ENCODE data around the gene SPTLC3.

The SPTLC3 gene

DNA sequence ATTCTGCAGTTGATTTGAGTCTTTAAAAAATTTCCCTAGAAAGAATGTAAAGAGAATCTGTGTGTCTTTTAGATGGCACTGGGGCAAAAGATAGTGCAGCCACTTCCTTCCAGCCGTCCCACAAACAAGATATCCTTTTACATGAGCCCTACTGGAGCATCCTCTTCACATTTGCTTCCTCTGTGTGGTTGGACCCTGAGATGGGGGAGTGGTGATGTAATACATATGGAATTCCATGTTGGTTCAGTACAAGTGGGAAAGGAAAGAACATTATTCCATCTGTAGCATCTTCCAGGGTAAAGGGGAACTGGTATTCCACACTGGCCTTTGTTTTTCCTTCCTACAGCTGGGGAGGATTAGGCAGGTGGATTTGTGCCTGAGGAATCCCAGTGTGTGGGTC is 133.4 kb downstream of the SPTLC3 start:
- DNase-seq = no peak

DNA sequence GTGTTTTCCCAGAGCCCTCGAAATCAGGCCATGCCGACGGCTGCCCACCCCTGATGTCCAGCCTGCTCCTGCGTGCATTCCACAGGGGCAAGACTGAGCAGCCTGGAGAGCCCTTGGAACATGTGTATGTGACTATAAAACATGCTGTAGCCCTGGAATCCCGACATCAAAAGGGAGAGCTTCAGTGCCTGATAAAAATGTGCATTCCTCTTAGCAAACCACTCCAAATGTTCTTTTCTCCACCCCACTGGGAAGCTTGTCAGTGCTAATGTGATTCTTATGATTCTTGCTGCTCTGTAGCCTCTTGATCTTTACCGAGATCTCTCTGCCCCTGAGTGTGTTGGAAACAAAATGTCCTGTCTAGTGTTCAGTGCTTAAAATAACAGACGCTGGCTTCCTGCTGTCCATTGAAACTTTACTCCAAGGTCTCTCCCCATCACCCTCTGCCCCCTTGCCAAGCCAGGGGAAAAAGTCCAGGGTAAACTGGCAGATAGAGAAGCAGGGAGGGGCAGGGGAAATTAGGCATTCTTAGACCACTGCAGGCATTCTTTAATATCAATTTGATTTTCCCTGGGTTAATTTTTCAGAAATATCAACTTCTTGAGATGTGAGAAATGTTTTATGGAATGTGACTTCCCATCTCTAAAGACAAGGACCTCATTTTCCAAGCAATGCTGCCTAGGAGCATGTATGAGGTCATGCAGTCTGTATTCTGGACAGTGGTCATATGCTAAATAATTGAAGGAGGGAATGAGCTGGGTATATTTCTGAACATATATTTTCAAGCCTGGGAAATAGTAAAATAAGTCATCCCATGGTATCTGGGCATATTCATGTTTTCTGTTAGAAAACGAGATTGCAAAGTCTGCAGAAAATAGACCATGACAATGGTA is 138.5 kb downstream of the SPTLC3 start:
- DNase-seq = no peak

DNA sequence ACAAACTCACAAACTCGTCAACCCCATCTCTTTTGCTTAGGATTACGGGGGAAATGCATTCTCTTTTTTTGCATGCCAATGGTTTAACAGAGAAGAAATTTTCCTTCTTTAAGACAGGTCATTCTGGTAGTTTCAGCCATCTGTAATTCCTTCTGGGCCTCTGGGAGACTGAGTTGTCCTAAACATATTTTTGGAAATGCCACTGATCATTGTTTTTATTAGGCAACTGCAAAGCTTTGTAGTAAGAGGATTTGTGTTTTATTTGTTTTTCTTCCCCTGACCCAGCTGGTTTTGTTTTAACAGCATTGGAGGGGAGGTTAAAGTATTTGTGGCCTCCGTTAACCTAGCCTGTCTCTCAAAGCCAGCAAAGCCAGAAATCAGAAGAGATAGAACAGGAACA is 139.2 kb downstream of the SPTLC3 start:
- DNase-seq = no peak

DNA sequence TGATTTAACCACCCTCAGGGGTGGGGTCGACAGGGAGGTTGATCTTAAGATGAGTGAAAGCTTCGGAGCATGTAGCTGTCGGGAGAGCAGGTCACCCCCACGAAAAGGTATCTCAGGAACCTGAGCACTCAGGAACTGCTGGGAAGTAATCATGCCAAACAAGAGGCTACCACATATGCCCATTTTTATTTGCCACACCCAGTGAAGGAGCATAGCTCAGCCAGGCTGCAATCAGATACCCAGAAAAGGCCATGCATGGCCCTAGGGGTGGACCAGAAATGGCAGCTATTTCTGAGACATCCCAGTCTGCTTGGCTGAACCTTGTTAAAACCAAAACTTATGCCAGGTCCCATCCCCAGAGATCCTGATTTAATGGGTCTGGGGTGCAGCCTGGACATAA is 139.6 kb downstream of the SPTLC3 start:
- DNase-seq = no peak

DNA sequence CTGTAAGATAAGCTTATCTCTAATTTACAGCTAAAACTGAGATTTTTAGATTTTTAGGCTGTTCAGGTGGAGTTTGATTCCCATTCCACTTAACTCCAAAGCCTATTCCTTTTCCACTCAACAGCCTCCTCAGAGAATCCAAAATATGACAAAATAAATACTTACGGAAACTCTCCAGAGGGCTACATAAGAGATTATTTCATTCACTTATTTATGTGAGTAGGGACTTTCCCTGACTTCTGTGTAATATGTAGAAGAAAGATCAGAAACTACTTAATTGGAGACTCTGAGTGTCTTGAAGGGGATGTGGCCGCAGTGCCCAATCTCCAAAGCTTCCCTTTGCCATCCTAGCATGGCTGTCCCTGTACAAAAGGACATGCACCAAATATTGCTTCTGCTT is 140.2 kb downstream of the SPTLC3 start:
- DNase-seq = no peak

DNA sequence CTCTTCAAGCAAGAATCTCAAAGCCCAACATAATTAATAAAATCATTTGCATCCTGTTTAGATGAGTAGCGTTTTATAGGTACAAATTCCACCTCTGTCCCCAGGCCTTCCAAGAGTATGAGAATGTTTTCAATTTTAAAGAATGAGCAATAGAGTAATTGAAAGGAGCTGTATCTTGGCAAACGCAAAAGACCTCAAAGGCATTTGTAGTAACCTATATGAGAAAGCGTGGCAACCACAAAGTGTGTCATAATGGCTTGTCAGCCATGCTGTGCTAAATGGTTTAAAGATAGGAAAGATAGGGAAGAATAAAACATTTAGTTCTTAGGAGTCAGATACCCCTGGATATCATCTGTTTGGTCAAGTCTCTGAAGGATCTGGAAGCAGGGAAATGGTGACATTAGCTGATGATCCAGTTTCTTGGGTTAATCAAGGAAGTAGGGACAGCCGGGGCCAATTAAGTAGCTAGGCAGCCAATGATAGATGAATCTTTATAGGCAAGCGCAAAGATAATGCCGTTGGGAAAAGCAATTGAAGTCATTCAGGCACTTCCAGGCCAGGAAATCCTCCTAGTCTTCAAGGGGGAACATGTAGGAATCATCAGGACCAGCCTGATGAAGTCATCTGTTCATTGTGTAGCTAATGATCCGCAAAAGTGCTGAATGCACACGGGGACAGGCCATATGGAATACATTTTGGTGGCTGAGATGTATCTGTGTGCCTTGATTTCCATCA is 140.8 kb downstream of the SPTLC3 start:
- no peak for DNase-seq

DNA sequence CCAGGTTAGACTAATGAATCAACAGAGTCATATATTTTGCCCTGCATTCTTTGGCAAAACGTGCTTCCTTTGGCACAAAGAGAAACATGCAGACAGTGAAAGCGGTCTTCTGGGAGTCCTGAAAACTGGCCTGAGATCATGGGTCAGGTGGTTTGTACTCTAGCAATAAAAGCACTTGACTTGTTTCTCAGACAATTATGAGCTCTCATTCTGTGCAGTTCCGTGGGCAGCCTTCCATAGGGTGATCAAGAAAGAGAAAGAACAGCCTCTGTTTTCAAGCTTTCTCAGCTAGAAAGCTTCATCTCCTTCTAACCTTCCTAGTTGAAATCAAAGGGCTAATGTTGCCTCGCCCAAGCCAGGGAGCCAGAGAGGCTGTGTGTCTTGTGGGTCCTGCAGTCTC is 149.6 kb downstream of the SPTLC3 start:
- no peak for DNase-seq

DNA sequence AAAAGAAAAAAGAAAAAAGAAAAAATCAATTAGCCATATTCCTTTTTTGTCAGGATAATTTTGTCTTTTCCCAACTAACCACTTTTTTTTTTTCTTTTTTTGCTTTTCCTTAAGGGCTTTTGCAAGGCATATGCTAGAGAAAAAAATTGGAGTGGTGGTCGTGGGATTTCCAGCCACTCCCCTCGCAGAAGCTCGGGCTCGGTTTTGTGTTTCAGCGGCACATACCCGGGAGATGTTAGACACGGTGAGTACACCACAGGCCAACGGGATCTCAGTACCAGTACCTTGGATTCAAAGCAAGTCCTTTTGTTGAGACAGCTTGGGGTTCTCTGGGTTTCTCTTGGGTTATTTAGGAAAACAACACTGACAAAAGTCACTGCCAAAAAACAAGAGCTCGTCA is 151.1 kb downstream of the SPTLC3 start:
- DNase-seq = no peak

DNA sequence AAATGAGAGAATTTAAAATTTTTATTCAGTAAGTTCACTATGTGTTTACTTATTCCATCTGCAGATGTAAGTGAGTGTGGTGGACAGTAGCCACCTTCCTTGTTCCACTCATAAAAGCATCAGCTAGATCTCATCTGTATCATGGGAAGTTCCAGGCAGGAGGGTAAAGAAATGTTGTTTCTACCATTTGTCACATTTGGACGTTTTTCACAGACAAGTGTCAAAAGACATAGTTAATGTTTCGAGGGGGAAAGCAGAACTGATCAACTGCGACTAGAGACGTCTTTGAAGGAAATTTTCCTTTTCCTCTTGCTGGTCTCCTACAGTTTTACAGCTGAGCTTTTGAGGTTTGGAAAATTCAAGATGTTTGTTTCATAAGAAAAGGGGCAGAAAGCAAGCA is 156.4 kb downstream of the SPTLC3 start:
- DNase-seq = no peak

DNA sequence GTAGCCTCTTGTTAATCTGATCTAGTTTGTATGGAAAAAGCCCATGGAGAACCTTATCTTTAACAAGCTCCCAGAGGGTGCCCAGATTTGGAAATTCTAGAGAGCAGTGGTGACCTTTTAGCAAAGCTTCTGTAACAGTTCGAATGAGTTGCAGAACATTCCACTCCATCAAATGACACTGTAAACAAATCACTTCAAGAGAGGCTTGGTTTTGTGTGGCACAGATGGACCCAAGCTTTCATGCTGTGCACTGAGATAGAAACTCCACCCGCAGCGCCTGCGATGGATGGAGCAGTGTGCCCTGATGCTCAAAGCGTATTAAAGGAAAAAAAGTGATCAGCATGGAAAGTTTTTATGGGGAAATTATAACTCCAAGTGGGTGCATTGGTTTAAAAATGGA is 157.2 kb downstream of the SPTLC3 start:
- DNase-seq = no peak

DNA sequence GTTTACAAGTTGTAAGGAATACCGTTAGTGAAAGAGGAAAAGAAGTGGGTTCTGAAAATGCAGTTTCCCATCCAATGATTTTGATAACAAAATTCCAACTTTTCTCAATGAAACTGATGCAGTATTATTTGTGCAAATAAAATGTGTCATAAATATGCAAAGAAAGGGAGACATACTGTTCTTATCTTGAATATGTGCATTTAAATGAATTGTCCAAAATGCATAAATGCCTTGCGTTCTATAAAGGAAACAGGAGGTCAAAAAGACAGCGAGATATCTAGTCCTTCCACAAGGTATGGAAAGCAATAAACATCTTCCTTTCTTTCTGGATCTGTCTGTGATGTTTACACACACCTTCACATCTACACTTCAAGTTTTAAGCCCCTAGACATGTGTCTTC is 157.7 kb downstream of the SPTLC3 start:
- no peak for DNase-seq

DNA sequence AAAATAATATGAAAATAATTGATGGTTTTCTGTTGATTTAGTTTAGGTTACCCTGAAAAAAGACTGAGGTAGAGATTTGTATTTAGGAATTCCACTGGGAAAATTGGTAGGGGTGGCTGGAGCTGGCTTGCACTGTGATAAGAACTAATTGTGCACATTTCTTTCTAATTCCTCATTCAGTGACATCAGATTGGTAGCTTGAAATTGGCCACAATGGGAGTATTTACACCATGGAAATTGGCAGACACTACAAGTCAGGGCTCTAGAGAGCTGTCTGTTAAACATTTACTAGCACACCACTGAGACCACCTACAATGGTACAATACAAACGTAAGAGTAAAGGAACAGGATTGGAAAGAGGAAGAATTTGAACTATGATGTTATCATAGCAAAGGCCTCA is 160.3 kb downstream of the SPTLC3 start:
- DNase-seq = no peak

DNA sequence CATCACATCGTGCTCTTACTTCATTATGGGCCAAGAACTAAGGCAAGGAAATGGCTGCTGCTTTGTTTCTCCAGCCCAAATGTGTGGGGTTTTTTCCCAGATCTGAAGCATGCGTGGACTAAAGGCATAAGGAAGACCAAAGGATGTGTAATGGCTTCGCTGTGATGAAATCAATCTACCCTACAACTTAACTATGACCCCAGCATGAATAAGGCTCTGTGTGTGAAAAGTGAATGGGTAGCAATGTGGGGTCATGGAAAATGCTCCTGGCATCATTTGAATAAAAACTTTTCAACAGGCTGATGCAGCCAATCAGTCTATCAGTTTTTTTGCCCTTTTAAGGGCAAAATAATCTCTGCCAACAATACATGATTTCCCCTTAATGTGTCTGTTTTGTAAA is 162.0 kb downstream of the SPTLC3 start:
- DNase-seq = no peak

DNA sequence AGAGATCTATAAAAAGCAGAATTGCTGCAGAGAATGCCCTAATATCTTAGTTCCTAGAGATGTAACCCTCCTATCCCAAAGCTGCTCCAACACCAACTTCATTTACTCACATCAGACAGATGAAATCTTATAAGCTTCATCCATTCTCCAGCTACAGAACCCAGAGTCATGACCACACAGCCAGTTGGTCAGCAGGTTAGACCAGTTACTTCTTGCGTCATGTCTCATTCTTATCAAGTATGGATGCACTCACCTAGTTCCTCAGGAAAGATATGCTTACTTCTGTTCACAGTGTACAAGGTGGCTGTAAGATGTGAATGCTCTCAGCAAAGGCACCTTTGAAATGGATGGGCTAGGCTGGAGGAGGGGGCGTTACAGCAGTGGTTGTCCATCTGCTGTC is 164.4 kb downstream of the SPTLC3 start:
- no peak for DNase-seq

DNA sequence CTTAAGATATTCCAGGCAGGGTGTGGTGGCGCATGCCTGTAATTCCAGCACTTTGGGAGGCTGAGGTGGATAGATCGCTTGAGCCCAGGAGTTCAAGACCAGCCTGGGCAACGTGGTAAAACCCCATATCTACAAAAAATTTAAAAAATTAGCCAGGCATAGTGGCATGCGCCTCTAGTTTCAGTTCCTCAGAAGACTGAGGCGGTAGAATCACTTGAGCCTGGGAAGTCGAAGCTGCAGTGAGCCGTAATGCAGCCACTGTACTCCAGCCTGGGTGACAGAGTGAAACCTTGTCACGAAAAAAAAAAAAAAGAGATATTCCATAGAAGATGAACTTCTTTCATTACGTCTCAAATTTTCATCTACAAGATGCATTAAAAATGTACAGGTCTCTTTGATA is 165.6 kb downstream of the SPTLC3 start:
- DNase-seq = no peak

DNA sequence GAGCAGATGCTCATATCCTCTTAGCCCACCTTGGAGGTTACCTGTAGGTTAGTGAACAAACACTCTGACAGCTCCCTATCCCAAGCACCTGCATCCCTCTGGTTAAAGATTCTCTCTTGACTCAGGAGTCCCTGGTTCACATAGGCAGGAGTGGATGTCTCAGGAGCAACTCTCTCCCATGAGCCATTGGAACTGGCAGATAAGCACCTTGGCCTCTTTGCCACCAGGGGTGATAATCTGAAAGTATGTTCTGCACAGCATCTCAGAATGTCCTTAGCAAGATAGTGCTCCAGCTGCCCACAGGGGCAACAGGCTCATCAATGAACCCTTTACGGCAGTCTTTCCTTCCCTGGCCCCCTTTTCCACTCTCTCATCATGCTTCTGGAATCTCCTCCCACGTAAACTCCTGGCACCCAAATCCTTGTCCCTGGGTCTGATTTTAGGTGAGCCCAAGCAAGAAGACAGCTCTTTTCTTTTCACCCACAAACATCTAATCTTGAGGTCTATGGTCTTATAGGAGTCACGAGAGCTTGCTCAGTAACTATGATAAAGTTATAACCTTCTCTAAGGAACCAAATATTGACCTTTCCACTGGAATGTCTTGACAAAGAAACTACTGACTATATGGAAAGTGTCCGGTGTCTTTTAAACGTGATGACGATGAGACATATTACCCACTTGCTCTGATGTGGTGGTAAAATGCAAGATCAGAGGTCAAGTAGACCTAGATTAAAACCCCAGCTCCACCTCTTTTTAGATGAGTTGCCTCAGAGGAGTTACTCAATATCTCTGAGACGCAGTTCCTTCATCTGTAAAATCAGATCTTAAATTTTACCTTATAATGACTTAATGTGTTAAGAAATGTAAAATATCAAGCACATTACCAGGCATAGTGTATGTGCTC is 172.5 kb downstream of the SPTLC3 start:
- no peak for DNase-seq

DNA sequence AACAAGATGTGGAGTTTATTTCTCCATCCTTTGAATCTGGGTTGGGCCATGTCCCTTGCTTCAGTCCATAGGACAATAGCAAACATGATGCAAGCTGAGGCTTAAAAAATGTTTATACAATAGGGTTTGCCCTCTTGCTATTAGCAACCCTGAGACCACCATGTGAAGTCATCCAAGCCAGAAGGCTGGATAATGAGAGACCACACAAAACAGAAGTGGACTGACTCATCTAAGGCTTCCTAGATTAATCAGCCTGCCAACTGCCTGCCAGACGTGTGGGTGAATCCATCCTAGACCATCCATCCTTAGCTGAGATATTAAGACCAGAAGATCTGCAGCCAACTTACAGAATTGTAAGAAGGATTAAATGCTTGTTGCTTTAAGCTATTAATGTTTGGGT is 174.2 kb downstream of the SPTLC3 start:
- DNase-seq = no peak

DNA sequence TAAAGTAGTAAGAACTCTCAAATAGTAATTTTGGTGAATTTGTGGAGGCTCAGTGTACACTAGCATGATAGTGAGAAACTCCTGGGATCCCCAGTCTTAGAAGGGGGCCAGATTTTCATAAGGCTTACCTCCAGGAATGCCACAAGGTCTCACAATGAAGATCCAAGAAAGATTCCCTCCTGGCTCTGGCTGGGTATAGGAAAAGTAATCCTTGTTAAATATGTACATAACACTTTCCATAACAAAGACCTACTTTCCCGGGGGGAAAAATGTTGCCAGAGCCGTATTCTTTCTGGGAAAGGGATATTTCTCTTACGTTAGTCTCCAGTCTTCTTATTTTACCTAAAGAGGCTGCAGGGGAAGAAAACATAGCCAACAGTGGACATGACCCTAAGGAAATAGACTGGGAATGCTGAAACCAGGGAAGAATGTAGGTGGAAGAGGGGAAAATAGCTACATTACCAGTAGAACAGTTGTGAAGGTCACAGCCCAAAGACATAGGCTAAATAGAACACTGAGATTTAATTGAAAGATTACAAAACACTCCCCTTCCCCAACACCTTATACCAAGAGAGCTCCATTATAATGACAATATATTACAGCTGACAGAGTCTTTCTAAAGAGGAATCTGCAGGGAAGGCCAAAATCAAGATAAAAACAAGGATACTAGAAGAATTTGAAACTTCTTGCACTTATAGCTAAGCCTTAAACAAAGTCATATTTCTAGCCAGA is 177.4 kb downstream of the SPTLC3 start:
- DNase-seq = no peak

DNA sequence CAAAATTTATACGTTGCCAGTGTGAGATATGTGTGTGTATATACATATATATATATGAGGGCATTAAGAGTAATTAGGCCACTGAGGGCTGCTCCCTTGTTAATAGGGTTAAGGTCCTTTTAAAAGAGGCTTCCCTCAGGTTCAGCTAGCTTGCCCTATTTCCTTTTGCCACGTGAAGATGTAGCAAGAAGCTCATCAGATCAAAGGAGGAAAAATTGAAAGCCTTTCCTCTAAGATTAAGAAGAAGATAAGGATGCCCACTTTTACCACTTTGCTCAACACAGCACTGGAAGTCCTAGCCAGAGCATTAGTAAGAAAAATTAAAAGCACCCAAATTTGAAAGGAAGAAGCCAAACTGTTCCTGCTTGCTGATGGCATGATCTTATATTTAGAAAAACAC is 179.1 kb downstream of the SPTLC3 start:
- DNase-seq = no peak

DNA sequence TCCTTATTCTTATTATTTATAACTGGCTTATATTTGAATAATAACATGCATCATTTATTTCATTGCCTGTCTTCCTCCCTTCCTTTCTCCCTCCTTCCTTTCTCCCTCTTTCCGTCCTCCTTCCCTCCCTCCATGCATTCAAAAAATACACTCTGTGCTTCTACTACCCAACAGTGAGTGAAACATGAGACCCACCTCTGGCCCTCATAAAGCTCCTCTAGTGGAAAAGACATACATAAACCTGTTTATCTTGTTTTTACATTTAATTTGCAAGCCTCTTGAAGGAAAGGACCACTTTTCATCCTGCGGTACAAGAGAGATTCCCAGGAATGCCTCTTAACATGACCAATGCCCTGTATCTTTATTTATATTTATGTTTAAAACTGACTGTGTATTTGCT is 190.5 kb downstream of the SPTLC3 start:
- DNase-seq = no peak

DNA sequence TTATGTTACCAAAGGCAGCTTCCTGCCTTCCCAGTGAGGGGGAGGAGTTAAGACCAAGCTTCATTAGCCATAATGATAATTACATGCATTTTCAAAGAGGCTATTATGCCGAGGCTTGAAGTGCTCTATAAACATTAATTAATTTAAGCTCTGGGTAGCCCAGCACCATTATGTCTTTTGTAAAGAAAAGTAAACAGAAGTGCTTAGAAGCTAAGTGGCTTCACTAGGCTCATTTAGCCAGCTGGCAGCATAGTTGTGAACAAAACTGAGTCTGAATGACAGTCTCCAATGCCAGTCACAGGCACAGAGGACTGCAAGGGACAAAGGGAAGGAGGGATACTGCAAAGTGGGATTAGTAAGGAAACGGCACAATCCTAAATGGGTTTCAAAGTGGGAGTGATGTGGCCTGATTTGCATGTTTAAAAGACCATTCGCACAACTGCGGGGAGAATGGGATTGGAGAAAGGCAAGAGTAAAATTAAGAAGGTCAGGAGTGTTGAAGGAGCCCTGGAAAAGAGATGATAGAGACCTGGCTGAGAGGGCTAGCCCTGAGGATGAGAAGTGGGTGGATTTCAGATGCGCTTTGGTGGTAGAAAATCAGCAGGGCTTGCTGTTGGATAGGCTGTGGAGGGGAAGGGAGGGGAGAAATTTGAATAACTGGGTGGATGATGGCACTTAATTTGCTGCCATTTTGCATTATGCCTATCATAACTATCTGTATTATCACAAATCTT is 192.2 kb downstream of the SPTLC3 start:
- DNase-seq = no peak

DNA sequence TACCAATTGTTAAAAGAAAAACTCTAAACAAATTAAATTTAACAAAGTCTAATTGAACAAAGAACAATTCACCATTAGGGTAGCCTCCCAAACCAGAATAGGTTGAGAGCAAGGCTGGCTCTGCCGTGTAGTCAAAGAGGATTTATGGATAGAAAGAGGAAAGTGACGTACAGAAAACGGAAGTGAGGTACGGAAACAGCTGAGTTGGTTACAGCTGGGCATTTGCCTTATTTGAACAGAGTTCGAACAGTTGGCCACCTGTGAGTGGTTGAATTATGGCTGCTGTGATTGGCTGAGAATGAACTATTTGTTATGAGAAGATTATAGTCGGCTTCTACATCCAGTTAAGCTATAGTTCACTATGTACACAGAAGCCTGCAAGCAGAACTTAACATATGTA is 193.8 kb downstream of the SPTLC3 start:
- DNase-seq = no peak
